Measurements from ENCODE around the gene NEUROD2.

NEUROD2 gene

GRCh38 chr17:39634384-39634871 is 26.7 kb upstream of the NEUROD2 start:
- DNase-seq, result no peak

GRCh38 chr17:39633570-39634183 is 26.0 kb upstream of the NEUROD2 start:
- DNase-seq, result no peak

GRCh38 chr17:39632153-39632941 is 24.6 kb upstream of the NEUROD2 start:
- no peak for DNase-seq

GRCh38 chr17:39631403-39631802 is 23.7 kb upstream of the NEUROD2 start:
- DNase-seq, result no peak

GRCh38 chr17:39629898-39630297 is 22.2 kb upstream of the NEUROD2 start:
- no peak for DNase-seq

DNA sequence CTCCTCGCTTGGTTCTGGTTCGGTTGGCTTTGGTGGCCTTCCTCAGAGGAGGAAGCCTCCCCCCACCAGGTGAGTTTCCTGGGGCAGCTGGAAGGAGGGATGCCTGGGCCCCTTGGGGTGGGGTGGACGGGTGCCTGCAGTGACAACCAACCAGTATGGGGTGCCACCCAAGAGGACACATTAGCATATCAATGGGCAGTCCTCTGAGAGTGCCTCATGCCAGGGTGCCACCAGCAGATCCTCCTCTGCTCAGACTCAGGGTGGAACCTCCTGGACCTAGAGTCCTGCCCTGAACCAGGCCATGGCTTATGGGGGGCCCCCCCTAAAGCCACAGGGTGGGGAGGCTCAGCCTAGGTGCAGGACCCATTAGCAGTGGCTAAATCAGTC is 21.8 kb upstream of the NEUROD2 start:
- no peak for DNase-seq

GRCh38 chr17:39628655-39629493 is 21.2 kb upstream of the NEUROD2 start:
- DNase-seq, result no peak

DNA sequence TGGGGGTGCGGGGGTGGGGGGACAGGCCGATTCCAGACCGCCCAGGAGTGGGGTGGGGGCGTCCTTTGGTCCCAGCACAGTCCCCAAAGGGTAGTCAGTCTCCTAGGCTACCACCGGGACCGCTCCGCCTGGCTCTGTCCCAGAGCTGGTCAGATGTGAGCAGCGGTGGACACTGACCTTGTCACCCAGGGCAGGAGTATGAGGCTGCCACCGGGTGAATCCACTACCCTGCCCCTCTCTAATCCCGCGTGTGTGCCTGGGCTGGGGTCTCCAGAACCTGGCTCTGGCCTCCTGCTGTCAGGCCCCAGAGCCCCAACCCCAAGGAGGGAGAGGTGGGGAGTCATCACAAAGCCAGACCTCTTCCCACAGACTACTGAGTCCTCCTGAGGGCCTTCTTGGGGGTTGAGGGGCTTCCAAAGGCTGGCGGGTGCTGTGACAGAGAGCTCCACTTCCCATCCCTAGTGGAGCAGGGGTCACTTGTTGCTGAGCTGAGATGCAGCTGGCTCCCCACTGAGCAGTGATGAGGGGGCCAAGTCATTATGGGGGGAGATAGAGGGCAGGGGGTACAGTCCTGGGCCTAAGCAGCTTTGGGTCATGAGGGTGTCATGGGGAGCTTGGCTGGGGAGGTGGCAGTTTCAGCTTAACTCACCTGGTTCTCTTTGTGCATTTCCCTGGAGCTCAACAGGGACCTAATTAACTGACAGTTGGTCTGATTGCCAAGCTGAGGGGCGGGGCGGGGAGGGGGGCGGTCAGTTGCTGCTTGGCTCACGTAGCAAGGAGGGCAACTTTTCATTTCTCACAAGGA is 20.2 kb upstream of the NEUROD2 start:
- no peak for DNase-seq

DNA sequence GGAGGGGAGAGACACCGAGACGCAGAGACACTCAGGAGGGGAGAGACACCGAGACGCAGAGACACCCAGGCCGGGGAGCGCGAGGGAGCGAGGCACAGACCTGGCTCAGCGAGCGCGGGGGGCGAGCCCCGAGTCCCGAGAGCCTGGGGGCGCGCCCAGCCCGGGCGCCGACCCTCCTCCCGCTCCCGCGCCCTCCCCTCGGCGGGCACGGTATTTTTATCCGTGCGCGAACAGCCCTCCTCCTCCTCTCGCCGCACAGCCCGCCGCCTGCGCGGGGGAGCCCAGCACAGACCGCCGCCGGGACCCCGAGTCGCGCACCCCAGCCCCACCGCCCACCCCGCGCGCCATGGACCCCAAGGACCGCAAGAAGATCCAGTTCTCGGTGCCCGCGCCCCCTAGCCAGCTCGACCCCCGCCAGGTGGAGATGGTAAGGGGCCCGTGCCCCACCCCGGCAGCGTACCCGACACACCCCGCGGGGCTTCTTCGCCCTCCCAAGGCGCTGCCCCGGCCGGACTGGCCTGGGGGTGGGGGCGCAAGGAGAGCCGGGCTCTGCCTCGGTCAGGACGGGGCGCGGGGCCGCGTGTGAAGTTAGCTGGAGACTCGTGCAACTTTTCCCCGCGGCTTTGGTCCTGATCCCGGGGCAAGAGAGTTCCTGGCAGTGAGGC is 19.5 kb upstream of the NEUROD2 start:
- no peak for DNase-seq

- DNase-seq, result no peak
These were observed 18.7 kb upstream of the NEUROD2 start, which contains the start of gene PPP1R1B for GRCh38 chr17:39626171-39627046. PPP1R1B (plus strand) TSS chr17:39626952; CDS start chr17:39627393, 441 bp downstream.

GRCh38 chr17:39625198-39625785 is 17.6 kb upstream of the NEUROD2 start:
- no peak for DNase-seq

DNA sequence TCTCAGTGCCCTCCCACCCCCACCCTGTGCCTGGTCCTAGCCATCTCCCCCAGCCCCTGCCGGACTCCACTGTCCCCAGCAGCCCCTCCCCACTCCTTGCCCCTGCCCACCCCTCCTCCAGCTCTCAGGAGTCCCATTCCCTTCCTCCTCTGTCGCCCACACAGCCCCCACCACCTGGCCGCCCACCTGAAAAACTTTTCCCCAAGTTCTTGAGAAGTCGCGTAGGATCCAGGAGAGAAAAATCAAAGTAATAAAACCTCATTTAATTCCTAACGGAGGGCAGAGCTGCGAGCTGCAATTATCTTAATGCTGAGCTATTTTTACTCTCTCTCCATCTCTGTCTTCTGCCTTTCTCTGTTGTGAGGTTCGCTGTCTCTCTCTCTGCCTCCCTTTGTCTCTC is 16.6 kb upstream of the NEUROD2 start:
- DNase-seq, result no peak

DNA sequence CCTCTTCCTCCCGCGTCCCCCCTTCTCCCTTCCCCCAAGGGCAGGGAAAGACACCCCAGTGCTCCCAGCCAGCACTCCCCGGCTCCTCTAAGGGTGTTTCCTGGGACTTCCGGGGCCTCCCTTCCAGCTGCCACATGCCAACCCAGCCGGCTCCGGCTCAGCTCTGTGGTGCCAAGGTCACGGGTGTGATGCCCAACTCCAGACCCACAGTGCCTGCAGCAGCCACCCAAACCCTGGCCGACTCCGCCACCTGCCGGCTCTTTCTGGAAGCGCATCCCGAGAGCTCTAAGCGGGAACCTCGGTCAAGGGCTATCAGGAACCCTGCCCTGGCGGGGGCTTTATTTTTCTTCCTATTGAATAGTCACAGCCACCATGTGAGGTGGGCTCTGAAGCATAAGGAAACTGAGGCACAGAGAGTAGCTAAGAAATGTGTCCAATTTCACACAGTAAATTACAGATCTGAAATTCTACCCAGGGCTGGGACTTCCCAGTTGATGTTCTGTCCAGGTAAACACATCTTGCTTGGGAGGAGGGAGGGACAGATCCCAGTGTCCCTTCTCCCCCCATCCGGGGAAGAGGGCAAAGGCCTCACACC is 15.7 kb upstream of the NEUROD2 start:
- peak; percentile 75 for DNase-seq

DNA sequence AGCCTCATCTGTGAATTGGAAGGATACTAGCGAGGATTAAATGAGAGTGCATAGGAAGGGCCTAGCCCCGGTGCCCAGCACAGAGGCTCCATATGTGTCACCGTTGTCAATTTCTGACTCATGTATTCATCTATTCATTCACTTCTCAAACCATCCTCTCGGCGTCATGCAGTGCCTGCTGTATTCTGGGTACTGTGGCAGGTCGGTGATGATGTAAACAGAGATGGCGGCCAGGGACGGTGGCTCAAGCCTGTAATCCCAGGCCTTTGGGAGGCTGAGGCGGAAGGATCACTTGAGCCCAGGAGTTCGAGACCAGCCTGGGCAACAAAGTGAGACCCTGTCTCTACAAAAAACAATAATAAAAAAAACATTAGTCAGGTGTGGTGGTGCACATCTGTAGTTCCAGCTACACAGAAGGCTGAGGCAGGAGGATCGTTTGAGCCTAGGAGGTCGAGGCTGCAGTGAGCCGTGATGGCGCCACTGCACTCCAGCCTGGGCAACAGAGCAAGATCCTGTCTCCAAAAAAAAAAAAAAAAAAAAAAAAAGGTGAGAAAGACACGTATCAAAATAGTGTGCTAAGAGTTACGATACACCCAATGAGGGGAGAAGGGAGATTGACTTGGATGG is 14.8 kb upstream of the NEUROD2 start:
- no peak for DNase-seq

DNA sequence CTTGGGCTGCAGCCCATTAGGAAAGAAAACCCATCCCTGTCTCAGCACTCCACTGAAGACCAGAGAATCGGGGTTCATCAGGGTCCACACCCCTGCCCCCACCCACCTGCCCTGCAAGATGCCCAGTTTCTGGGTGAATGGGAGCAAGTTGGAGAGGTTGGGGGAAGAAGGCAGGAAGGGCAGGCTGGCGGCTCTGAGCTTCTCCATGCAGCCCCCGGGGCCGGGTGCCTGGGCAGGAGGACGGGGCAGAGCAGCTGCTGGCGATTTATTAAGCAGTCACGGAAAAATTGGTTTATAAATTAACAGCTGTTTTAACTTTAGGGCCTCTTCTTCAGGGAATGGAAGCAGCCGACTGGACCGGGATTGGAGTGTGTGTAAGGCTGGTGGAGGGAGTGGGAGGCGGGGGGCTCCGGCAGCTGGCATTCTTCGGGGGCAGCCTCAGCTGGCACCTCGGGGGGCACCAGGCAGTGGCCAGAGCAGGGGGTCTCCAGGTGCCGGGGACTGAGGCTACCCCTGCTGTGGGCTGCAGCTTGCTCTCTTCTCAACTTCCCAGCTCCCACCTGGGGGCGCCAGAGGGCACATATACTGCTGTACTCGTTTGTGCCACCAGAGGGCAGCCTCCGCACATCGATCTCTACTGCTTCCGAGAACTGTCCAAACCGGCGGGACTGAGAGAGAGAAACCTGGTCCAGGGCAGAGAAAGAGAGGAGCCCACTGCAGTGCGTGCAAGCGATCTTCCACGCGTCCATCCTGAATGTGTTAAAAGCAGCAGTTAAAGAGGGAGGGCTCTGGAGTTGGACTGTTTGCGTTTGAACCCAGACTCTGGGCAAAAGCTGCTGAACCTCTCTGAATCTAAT is 14.0 kb upstream of the NEUROD2 start:
- DNase-seq, result peak; percentile 85

- DNase-seq, result no peak
These were observed 12.0 kb upstream of the NEUROD2 start for GRCh38 chr17:39619786-39620101.

- no peak for DNase-seq
These were observed 11.5 kb upstream of the NEUROD2 start for GRCh38 chr17:39618956-39619785.
